DMS53 treated with DMSO at 0.1 percent for 48 hours (cell line): Measurements from ENCODE around the gene MPND.

ENCODE experiments used
- DNase-seq: peaks from one replicate; lab custom pipeline; 2025; ENCODE audit not compliant: unreplicated experiment; lab: John Stamatoyannopoulos, UW

Gene MPND

GRCh38 chr19:4343370-4344307, at the start of gene MPND:
MPND (plus strand) TSS chr19:4343562; CDS start chr19:4343594, 32 bp downstream.
- DNase-seq = peak; percentile 46

GRCh38 chr19:4294389-4294788, 49.0 kb upstream of the MPND start:
- DNase-seq = no peak

GRCh38 chr19:4295972-4296771, 47.2 kb upstream of the MPND start:
- DNase-seq = no peak

GRCh38 chr19:4297901-4298809, 45.2 kb upstream of the MPND start:
- DNase-seq = no peak

GRCh38 chr19:4298810-4299550, 44.4 kb upstream of the MPND start:
- no peak for DNase-seq

- DNase-seq = no peak
Measured at GRCh38 chr19:4300589-4300988, 42.8 kb upstream of the MPND start.

GRCh38 chr19:4301590-4302242, 41.6 kb upstream of the MPND start:
- no peak for DNase-seq

GRCh38 chr19:4302243-4302640, 41.1 kb upstream of the MPND start, which contains the start of gene TMIGD2:
TMIGD2 (minus strand) TSS chr19:4302389; CDS start chr19:4302385, 4 bp downstream.
- DNase-seq = no peak

GRCh38 chr19:4303819-4304537, 39.4 kb upstream of the MPND start:
- no peak for DNase-seq

GRCh38 chr19:4304538-4305256, 38.7 kb upstream of the MPND start, which contains the start of gene FSD1:
FSD1 (plus strand) TSS chr19:4304598; CDS start chr19:4304747, 149 bp downstream.
- no peak for DNase-seq

GRCh38 chr19:4305257-4305612, 38.1 kb upstream of the MPND start:
- DNase-seq = no peak

- DNase-seq = no peak
Measured at GRCh38 chr19:4305659-4306058, 37.7 kb upstream of the MPND start.

GRCh38 chr19:4310247-4311121, 32.9 kb upstream of the MPND start:
- no peak for DNase-seq

- no peak for DNase-seq
Measured at GRCh38 chr19:4313847-4314490, 29.4 kb upstream of the MPND start.

GRCh38 chr19:4316956-4317355, 26.4 kb upstream of the MPND start:
- DNase-seq = no peak

- DNase-seq = no peak
Measured at GRCh38 chr19:4318460-4318859, 24.9 kb upstream of the MPND start.
